Heart left ventricle (tissue), 16 donors: Measurements from ENCODE around the gene NSG1. TPM values are rescaled to one million over a fixed set of nuclear protein-coding genes. Genes with fewer than 3 reads are reported as not detected.

Experiments used
- ATAC-seq, 4 donors: fragments of 200-7000 bp; cut with Tn5 transposase; one replicate each; pipeline ENCODE4 v1.9.1; 2020 to 2022; ENCODE audit warnings: moderate library complexity in 4 of 4, mild to moderate bottlenecking in 3 of 4, moderate number of reproducible peaks in 1 of 4
- DNase-seq, 5 donors: peaks; one replicate each; pipeline ENCODE4 v3.0.0-alpha.2; 2020
- H3K27ac ChIP-seq, 12 donors: fragments of 200-600 bp; sonication (generic) in 4 of 12; one replicate each; pipeline versions ENCODE4 v1.5.0 to v1.8.0; 2016 to 2022; ENCODE audit warnings: mild to moderate bottlenecking in 2 of 12
- H3K27me3 ChIP-seq, 9 donors: fragments of 200-600 bp; sonication (generic) in 2 of 9; one replicate each; pipeline versions ENCODE4 v1.5.1 to v1.8.0; 2016 to 2022; ENCODE audit warnings: mild to moderate bottlenecking in 3 of 9
- H3K36me3 ChIP-seq, 9 donors: fragments of 200-600 bp; sonication (generic) in 2 of 9; one replicate each; pipeline versions ENCODE4 v1.5.0 to v1.8.0; 2018 to 2022; ENCODE audit warnings: mild to moderate bottlenecking in 2 of 9
- H3K4me1 ChIP-seq, 12 donors: fragments of 200-600 bp; sonication (generic) in 4 of 12; one replicate each; pipeline versions ENCODE4 v1.5.0 to v1.8.0; 2016 to 2022; ENCODE audit warnings: mild to moderate bottlenecking in 3 of 12
- H3K4me3 ChIP-seq, 12 donors: fragments of 200-600 bp; sonication (generic) in 4 of 12; one replicate each; pipeline versions ENCODE4 v1.5.0 to v1.8.0; 2017 to 2022; ENCODE audit warnings: mild to moderate bottlenecking in 9 of 12, moderate library complexity in 4 of 12
- H3K9me3 ChIP-seq, 12 donors: fragments of 200-600 bp; sonication (generic) in 4 of 12; one replicate each; pipeline versions ENCODE4 v1.5.0 to v1.8.0; 2016 to 2022; ENCODE audit warnings: mild to moderate bottlenecking in 1 of 12
- CTCF ChIP-seq, 12 donors: fragments of 200-600 bp; sonication (generic) in 4 of 12; IDR thresholded peaks; one replicate each; pipeline versions ENCODE4 v1.5.0 to v1.8.0; 2018 to 2022; ENCODE audit warnings: antibody characterized with exemption in 12 of 12, mild to moderate bottlenecking in 5 of 12
- POLR2A ChIP-seq, 2 donors: fragments of 450-650 bp; IDR thresholded peaks; one replicate each; pipeline ENCODE4 v1.6.1; 2017; ENCODE audit warnings: antibody characterized with exemption in 2 of 2, mild to moderate bottlenecking in 2 of 2, moderate library complexity in 2 of 2
- WGBS, 4 donors: extraction: QIAGEN DNeasy Blood & Tissue Kit in 2 of 4; methylation state at CpG; one replicate each; pipeline versions ENCODE4 v1.1.5 to v1.1.7; 2013 to 2018; 5-methylcytosine and 5-hydroxymethylcytosine counted together
- intact Hi-C, 10 donors: fragments of 100-400 bp; cut with DNase I; formaldehyde crosslinking; loops; one replicate each; pipeline versions ENCODE4 v1.11.1 to v1.14.2; 2022
- polyA plus RNA-seq, 2 donors: library from polyadenylated mRNA; stranded (reverse); fragments of 200-250 nt; gene quantifications; one replicate each; pipeline ENCODE4 v1.2.3, GENCODE V29; 2013
- total RNA-seq, 9 donors: library from RNA; depleted of rRNA in 2 of 9; stranded (reverse); fragments of >200 nt in 2 of 9; fragmentation: NEBNext Ultra II Directional in 3 of 9; extraction: Animal tissue kit (Norgen Biotek cat#: 25700) in 3 of 9; gene quantifications; one replicate each; pipeline versions ENCODE4 v1.1.0 to v1.2.4, GENCODE V29; 2016 to 2023
- donor health status: ischemic (EF 13 %, LVEDD 7.1; RV severe dilation, severe dysfunction).
- donor health status: healthy with polysubstance abuse.
- donor health status: DM: no; HTN: yes; CAD: no.
- donor health status: DM: no; HTN: no; CAD: no.
- donor health status: ischemic (EF 25% LVEDD 6.9; RV normal size, moderate dysfunction).
- donor health status: ischemic (EF 25% LVEDD 5.7; RV mildly dilated, moderate dysfunction).
- donor health status: healthy.
- donor health status: DM: yes; HTN: yes; CAD: no.
- donor health status: ischemic (EF 35%, LVEDD 5.7; RV mildly dilated, moderate dysfunction).
- donor health status: nonischemic (EF 11% LVEDD 7.7; RV severe dilation, severe dysfunction).
- donor health status: DM: yes; HTN: yes; CAD: no.
- donor health status: PGD.
- donor health status: ischemic (EF 29% LVEDD 5.4; RV normal size, mild dysfunction).
- donor health status: nonischemic (EF 23%, LVEDD 6.1; RV moderate dilation, normal function).

NSG1 gene
- total and polyA plus RNA-seq, 11 donors = 2.1 to 19.7 (median 3.4) TPM

- H3K27ac ChIP-seq = no peak overlapping the region
- H3K4me1 ChIP-seq = no peaks in the 10 kb centered on the region
- intact Hi-C loops = no loop called here
- TF ChIP-seq CTCF (IDR thresholded peaks at IDR 0.05) = no peak
- no peak for TF ChIP-seq POLR2A (IDR thresholded peaks at IDR 0.05)
- peaks cover 0 to 46% (median 5%) of the 10 kb centered on the region in 9 donors for H3K27me3 ChIP-seq
- ATAC-seq (no peak), DNase-seq (peak in 1 of 5 donors; percentile 14)
- no peaks in the 10 kb centered on the region for H3K36me3 ChIP-seq
- H3K4me3 ChIP-seq = no peak overlapping the region
- 72 to 77% (median 74%) methylated on average over 9 of the region's 9 CpGs for WGBS, 4 donors
- peaks cover 0 to 9% (median 0%) of the 10 kb centered on the region in 12 donors for H3K9me3 ChIP-seq
Observed at GRCh38 chr4:4395371-4395770, 8.5 kb downstream of the NSG1 start.

- peaks cover 0 to 39% (median 5%) of the 10 kb centered on the region in 9 donors for H3K27me3 ChIP-seq
- 10 to 37% (median 23%) methylated on average over 17 to 26 of the region's 26 CpGs for whole genome bisulfite sequencing, 4 donors
- no peaks in the 10 kb centered on the region for H3K4me1 ChIP-seq
- H3K9me3 ChIP-seq = peaks cover 0 to 11% (median 0%) of the 10 kb centered on the region in 12 donors
- no peaks in the 10 kb centered on the region for H3K36me3 ChIP-seq
- intact Hi-C loops = no loop called here
- H3K4me3 ChIP-seq = no peak overlapping the region
- DNase-seq = no peak
- no peak overlapping the region for H3K27ac ChIP-seq
- no peak for ATAC-seq
- TF ChIP-seq CTCF (IDR thresholded peaks at IDR 0.05) = no peak
- TF ChIP-seq POLR2A (IDR thresholded peaks at IDR 0.05) = no peak
Observed at GRCh38 chr4:4395849-4396627, 9.1 kb downstream of the NSG1 start.

- Histone ChIP-seq H3K4me3 (no peak overlapping the region), H3K27ac (no peak overlapping the region), H3K27me3 (peaks cover 0 to 44% (median 5%) of the 10 kb centered on the region in 9 donors), H3K9me3 (peaks cover 0 to 11% (median 0%) of the 10 kb centered on the region in 12 donors), H3K4me1 (no peaks in the 10 kb centered on the region), H3K36me3 (no peaks in the 10 kb centered on the region)
- ATAC-seq (no peak), DNase-seq (no peak)
- intact Hi-C loops = no loop called here
- TF ChIP-seq POLR2A (IDR thresholded peaks at IDR 0.05) = no peak
- TF ChIP-seq CTCF (IDR thresholded peaks at IDR 0.05) = no peak
- 54 to 67% (median 61%) methylated on average over 18 to 19 of the region's 19 CpGs for WGBS, 4 donors
Observed at GRCh38 chr4:4396628-4397440, 9.9 kb downstream of the NSG1 start.

- H3K27ac ChIP-seq = no peak overlapping the region
- peaks cover 0 to 11% (median 0%) of the 10 kb centered on the region in 12 donors for H3K9me3 ChIP-seq
- no peak for DNase-seq
- H3K36me3 ChIP-seq = no peaks in the 10 kb centered on the region
- no peak overlapping the region for H3K4me3 ChIP-seq
- 83 to 93% (median 90%) methylated on average over 6 to 13 of the region's 13 CpGs for WGBS, 4 donors
- intact Hi-C loops = no loop called here
- no peak for ATAC-seq
- peaks cover 0 to 42% (median 3%) of the 10 kb centered on the region in 9 donors for H3K27me3 ChIP-seq
- TF ChIP-seq POLR2A (IDR thresholded peaks at IDR 0.05) (no peak), CTCF (IDR thresholded peaks at IDR 0.05) (no peak)
- no peaks in the 10 kb centered on the region for H3K4me1 ChIP-seq
Observed at GRCh38 chr4:4397441-4397819, 10.5 kb downstream of the NSG1 start.
